Cardiac fibroblast (primary cell): ENCODE data around the gene ALPL.

Source experiments
- DNase-seq, 2 donors: peaks; one replicate each; pipeline versions ENCODE4 v3.0.0 to v3.0.0-alpha.2; 2010; ENCODE audit warnings: low read depth in 2 of 2
- H3K4me3 ChIP-seq, 2 donors: replicated peaks in 1 of 2; 1 replicate in 1 of 2; 2 replicates in 1 of 2; pipeline ENCODE4 v1.5.1; 2011; ENCODE audit warnings: low read depth in 2 of 2, low read length in 2 of 2, mild to moderate bottlenecking in 2 of 2, moderate library complexity in 1 of 2
- CTCF ChIP-seq: IDR thresholded peaks from one replicate; pipeline ENCODE4 v1.5.1; 2011; ENCODE audit warnings: low read depth, mild to moderate bottlenecking, low read length, inconsistent platforms

The ALPL gene

GRCh38 chr1:21603177-21604138 is 94.2 kb downstream of the ALPL start:
- DNase-seq: no peak
- no peak overlapping the region for H3K4me3 ChIP-seq
- TF ChIP-seq CTCF: no peak

GRCh38 chr1:21604208-21604957 is 95.2 kb downstream of the ALPL start:
- no peak overlapping the region for H3K4me3 ChIP-seq
- TF ChIP-seq CTCF: no peak
- DNase-seq: peak in 1 of 2 donors; percentile 31

- no peak for DNase-seq
These were observed 95.9 kb downstream of the ALPL start for GRCh38 chr1:21605012-21605715.

GRCh38 chr1:21605964-21606705 is 96.9 kb downstream of the ALPL start:
- no peak overlapping the region for H3K4me3 ChIP-seq
- no peak for TF ChIP-seq CTCF
- no peak for DNase-seq

More at GRCh38 chr1:21605012-21605715, 95.9 kb downstream of the ALPL start:
- H3K4me3 ChIP-seq: no peak overlapping the region
- TF ChIP-seq CTCF: no peak

- H3K4me3 ChIP-seq: no peak overlapping the region
- TF ChIP-seq CTCF: no peak
- DNase-seq: peak; percentile 78 to 84
These were observed 98.6 kb downstream of the ALPL start for GRCh38 chr1:21607549-21608529.
